ENCODE data around the gene GIPC3.

Gene GIPC3

DNA sequence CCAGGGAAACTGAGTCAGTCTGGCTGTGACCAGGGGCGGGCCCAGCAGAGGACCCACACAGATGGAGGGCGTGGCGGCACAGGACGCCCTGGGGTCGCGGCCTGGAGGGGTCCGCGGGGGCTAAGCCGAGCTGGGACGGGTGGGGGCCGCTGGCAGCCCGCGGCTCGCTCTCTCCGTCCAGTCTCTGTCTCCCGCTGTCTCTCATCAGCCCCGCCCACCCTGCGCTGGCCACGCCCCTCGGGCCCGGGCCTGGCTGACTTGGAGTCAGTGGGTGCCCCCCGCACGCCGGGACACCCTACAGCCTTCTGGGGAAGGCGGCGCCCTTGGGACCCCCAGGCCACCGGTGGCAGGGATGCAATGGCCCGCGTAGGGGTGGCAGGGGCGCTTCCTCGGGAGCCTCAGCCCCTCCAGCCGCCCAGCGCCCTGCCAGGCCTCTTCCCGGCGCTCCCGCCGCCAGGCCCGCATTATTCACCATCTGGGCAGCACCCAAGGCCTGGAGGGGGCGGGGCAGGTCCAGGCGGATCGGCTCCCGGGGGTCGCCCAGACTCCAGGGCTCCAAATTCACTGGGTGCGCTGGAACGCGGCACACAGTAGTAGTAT is 21.5 kb downstream of the GIPC3 start, which contains the start of gene TBXA2R:
TSS of gene TBXA2R (minus strand) at position 186 of the 600 bp plus-strand sequence. CDS start 6,241 bp downstream, outside the sequence.
- DNase-seq: no peak

- DNase-seq: no peak
Measured at GRCh38 chr19:3607303-3608078, 22.2 kb downstream of the GIPC3 start.

DNA sequence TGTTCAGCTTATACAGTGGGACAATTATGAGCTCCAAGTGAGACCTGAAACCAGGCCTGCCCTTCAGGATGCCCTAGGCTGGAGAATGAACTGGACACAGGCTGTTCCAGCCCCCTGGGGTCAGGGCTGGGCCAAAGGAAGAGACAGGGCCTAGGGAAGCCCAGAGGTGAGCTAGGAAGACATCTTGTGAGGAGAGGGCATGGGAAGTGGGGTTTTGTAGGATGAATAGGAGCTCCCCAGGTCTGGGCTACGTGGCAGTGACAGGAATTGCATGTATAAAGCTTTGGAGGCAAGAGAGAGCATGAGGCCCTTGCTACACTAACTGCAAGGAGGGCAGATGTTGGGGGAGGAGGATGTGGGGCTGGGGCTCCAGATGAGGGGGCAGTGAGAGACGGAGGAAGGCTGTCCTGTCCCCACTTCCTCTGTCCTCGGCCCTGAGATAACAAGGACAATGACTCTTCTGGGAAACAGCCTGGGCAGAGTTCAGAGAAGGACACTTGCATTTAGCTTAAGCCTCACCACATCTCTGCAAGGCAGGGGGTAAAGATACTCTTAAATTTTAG is 22.9 kb downstream of the GIPC3 start:
- DNase-seq: peak; percentile 39

- peak; percentile 66 for DNase-seq
Measured at GRCh38 chr19:3608750-3609322, 23.6 kb downstream of the GIPC3 start.

- no peak for DNase-seq
Measured at GRCh38 chr19:3609779-3610719, 24.8 kb downstream of the GIPC3 start.

DNA sequence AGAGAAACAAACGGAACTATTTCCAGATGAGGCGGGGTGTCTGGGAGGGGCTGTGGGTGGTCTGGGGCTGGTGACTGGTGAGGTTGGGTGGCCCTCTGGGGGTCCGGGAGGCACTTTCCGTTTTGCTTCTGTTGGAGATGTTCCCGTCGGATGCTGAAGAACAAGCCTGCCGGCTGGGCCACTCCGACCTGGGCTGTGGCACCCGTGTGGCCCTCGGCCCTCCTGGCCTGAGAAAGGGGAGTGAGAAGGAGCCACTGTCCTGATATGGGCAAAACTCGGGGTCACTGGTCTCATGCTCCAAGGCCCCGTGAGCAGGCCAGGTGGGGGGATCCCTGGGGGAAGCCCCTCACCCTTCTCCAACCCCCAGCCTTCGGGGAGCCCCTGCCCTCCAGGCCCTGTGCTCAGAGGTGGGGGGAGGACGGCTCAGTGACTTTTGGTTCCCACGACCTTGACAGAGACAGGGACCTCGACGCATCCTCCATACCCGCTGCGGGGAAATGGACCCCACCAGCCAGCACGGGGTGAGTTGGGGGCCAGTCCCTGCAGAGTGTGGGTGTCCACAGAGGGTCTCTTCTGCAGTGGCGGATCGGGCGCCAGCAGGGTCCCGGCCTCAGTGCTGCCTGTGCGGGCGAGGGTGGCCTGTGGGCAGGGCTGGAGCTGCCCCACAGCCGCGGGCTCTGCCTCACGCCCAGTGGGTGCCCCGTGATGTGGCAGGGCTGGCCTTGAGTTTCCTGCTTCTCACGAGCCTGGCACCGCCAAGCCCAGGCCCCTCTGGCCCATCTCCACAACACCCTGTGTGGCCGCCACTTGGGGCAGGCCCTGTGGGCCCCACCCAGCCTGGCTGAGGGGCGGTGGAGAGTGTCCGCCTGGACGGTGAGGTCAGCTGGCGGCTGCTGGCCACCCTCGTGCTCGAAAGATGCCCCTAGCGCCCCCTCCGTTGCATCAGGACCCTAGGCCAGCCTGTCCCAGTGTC is 25.8 kb downstream of the GIPC3 start:
- no peak for DNase-seq

GRCh38 chr19:3611841-3612240 is 26.6 kb downstream of the GIPC3 start:
- DNase-seq: no peak

DNA sequence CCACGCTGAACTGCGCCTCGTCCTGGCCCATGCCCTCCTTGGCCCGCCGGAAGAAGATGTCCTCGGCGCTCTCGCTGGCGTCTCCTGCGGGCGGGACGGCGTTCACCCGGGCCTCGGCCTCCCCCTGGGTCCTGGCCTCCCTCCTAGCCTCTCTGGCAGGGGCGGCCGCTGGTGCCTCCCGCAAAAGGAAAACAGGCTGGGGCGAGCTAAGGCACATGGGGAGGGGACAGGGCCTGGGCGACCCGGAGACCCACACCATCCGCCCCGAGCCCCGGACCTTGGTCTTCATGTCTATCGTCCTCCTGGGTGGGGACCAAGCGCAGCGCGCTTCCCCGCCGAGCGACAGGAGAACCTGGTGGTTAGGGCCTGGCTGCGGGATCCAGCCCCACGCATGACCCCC is 27.1 kb downstream of the GIPC3 start:
- DNase-seq: no peak

DNA sequence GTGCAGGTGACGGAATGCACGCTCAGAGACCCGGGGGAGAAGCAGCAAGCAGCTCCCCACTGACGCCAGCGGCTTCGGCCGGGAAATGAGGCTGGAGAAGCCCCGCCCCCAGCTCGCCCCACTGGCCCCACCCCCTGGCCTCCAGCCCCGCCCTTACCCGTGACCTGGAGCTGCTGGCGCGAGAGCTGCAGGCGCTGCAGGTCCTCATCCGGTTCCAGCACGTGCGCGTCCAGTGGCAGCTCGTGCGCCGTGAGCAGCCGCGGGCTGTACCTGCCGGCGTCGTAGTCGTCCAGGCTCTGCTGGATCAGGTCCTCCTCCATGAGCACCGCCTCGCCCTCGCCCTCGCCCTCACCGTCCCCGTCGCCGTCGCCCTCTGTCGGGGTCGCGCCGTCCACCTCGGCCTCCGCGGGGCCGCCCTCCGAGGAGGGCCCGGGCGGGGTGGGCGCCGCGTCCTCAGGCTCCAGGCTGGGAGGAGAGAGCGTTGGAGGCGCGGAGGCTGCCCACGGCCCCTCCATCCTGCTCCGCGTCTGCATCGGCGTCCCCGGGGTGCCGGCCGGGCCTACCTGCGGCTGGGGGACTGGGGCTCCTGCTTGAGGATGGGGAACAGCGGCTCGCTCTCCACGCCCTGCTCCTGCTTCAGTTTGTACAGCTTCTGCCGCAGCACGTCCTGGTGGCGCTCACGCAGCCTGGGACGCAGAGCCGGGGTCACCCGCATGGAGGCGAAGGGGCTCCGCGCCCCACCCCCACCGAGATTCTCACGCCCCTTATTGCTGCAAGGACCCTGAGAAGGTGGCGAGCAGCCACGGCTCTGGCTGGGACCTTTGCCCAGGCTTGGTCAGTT is 27.8 kb downstream of the GIPC3 start:
- DNase-seq: no peak

GRCh38 chr19:3613818-3614661 is 28.8 kb downstream of the GIPC3 start:
- no peak for DNase-seq

DNA sequence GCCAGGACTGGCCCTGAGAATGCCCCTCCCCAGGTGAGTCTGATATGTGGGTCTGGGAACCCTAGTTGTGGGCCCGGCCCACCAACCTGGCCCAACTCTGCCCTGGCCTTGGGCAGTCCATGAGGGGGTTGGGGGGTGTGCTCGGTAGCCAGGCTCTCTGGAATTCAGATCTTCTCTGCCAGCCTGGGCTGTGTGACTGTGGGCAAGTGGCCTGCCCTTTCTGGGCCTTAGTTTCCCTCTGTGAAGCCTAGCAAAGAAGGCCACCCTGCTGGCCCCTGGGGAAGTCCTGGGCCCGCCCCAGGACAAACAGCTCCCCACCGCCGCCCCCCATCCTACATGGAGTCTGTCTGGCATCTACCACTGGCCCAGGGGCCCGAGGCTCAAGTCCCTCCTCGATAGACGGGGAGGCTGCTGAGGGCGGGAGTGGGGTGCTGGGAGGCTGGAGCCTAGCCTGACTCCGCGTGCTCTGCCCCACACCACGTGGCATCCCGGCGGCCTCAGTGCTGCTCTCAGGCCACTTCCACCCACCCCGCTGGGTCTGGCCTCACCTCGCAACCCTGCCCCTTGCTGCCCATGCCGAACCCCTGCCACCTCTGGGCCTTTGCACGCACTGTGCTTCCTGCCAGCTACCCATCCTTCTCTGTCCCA is 29.7 kb downstream of the GIPC3 start:
- DNase-seq: no peak

GRCh38 chr19:3615524-3616135 is 30.4 kb downstream of the GIPC3 start:
- no peak for DNase-seq

- no peak for DNase-seq
Measured at GRCh38 chr19:3617463-3617862, 32.2 kb downstream of the GIPC3 start.

DNA sequence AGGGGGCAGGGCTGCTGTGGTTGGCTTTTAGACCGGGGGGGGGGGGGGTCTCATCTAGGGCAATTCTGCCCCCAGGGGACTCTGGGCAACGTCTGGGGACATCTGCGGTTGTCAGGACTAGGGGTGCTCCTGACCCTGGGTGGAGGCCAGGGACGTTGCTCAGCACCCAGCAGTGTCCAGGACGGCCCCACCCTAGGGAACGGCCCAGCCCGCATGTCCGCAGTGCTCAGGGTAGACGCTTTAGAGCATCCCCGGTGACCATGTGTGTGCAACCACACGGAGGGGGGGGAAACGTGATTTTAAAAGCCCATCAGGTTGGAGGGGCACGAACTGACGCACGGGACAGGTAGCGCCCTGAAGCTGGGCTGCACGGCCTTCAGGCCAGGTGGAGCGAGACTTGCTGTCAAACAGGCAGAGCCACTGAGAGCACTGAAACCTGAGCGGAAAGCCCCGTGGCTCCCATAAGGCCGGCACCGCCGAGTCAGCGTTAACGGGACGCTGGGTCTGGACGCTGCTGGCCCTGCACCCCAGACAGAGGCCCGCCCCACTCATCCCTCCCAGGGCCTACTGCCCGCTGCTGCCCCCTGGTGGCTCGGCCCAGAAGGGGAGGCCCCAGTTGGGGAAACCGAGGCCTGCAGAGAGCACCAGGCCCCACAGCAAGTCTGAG is 33.0 kb downstream of the GIPC3 start:
- DNase-seq: no peak

DNA sequence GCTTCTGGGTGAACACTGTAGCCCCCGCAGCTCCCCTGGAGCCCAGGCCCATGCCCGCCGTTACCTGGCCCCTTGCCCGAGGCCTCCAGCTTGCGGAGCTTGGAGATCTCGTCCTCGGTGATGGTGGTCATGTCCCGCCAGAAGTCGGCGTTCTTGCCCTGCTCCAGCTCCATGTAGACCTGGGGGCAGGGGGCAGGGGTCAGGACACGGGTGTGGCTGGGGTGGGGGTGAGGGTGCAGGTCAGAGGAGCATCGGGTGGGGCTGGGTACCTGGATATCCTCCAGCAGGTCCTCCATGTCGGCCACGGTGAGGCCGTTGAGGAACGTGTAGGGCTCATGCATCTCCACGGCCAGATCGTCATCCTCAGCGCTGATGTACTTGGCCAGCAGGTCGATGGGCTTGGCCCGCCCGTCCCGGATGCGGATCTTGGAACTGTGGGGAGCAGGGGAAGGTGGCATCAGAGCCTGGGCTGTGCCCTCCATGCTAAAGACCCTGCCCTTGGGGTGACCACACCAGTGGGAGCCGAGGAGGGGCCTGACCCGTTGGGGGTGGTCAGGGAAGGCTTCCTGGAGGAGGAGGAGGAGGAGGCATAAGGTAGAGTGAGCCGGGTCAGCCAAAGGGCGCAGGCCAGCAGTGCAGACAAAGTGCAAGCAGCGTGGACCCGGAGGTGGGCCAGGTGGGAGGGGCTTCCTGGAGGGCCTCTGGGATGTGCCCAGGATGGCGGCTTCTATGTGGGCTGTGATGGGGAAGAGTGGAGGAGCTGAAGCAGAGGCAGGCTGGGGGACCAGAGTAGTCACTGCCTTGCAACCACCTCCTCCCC is 33.7 kb downstream of the GIPC3 start:
- no peak for DNase-seq

DNA sequence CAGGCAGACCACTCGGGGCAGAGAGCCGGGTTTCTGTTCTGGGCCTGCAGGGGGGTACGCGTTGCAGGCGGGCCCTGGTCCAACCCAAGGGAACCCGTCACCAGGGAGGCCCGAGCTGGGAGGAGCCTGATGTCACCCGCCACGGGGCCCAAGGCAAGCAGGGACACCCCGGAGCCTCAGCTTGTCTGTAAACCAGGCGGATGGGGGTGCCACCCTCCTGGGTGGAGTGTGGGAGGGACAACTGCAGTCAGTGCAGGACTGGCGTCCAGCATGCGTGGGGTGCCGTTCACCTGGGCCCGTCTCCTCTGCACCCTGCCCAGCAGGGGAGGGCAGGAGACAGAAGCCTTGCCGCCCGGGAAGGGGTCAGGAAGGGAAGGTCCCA is 34.3 kb downstream of the GIPC3 start:
- no peak for DNase-seq
